MCF 10A (cell line): ENCODE measurements around the gene AGPAT4. TPM values are rescaled to one million over a fixed set of nuclear protein-coding genes. Genes with fewer than 3 reads are reported as not detected.

Source experiments
- BruUV-seq: library from RNA; stranded (reverse); fragments of 400-500 nt; replicated peaks from 2 replicates; lab custom pipeline; 2021; lab: Mats Ljungman, UMichigan
- CTCF ChIA-PET: fragments of 300-600 bp; sonication (Branson Sonifier 250); formaldehyde crosslinking; extraction: SDS; loops from one replicate; lab custom pipeline; 2021; ENCODE audit warnings: antibody characterized with exemption, inconsistent platforms; lab: Yijun Ruan, JAX
- POLR2A ChIA-PET: fragments of 300-600, 350-650 bp; sonication (Branson Sonifier 250); formaldehyde crosslinking; extraction: SDS; loops from one replicate; lab custom pipeline; 2020; ENCODE audit warnings: antibody characterized with exemption, inconsistent platforms; lab: Yijun Ruan, JAX
- DNase-seq: peaks from one replicate; pipeline ENCODE4 v3.0.0-alpha.2; 2018; ENCODE audit not compliant: unreplicated experiment
- H3K27ac Mint-ChIP-seq: one replicate; pipeline ENCODE4 v1.8.0; 2022; ENCODE audit warnings: mild to moderate bottlenecking, low read depth, mixed read lengths; ENCODE audit not compliant: unreplicated experiment
- H3K27me3 Mint-ChIP-seq: one replicate; pipeline ENCODE4 v1.8.0; 2022; ENCODE audit warnings: mixed read lengths; ENCODE audit not compliant: insufficient read depth, unreplicated experiment
- H3K36me3 Mint-ChIP-seq: one replicate; pipeline ENCODE4 v1.8.0; 2022; ENCODE audit warnings: mild to moderate bottlenecking, moderate library complexity, mixed read lengths; ENCODE audit not compliant: insufficient read depth, unreplicated experiment
- H3K4me1 Mint-ChIP-seq: one replicate; pipeline ENCODE4 v1.8.0; 2022; ENCODE audit warnings: mixed read lengths; ENCODE audit not compliant: insufficient read depth, unreplicated experiment
- H3K4me3 Mint-ChIP-seq: one replicate; pipeline ENCODE4 v1.8.0; 2022; ENCODE audit warnings: mild to moderate bottlenecking, moderate library complexity, mixed read lengths; ENCODE audit not compliant: unreplicated experiment
- H3K9me3 Mint-ChIP-seq: one replicate; pipeline ENCODE4 v1.8.0; 2022; ENCODE audit warnings: mixed read lengths; ENCODE audit not compliant: unreplicated experiment
- CTCF ChIP-seq: fragments of 200-600 bp; IDR thresholded peaks from one replicate; pipeline ENCODE4 v1.8.0; 2022; ENCODE audit warnings: antibody characterized with exemption, mild to moderate bottlenecking; ENCODE audit not compliant: unreplicated experiment
- intact Hi-C: fragments of 100-400 bp; cut with micrococcal nuclease; formaldehyde crosslinking; loops from 2 replicates; pipeline ENCODE4 v1.14.1; 2022
- total RNA-seq: library from RNA; stranded (reverse); gene quantifications from 2 replicates; pipeline ENCODE4 v1.2.3, GENCODE V29; 2022

The AGPAT4 gene
- total RNA-seq, 1 experiment from 2014 or later = 5.6 TPM

GRCh38 chr6:161256407-161256806 is 17.5 kb downstream of the AGPAT4 start:
- Mint-ChIP-seq H3K4me3 (no peak overlapping the region), H3K9me3 (no peaks in the 10 kb centered on the region), H3K4me1 (peaks cover 8% of the 10 kb centered on the region), H3K27me3 (no peaks in the 10 kb centered on the region), H3K27ac (no peak overlapping the region), H3K36me3 (no peaks in the 10 kb centered on the region)
- no peak for TF ChIP-seq CTCF
- no peak for DNase-seq
- BruUV-seq = no TSS peak
- intact Hi-C loops = no loop called here
- ChIA-PET POLR2A (interaction anchor here (1.6 kb wide), 1 partner anchor 13 kb away, joined by 3 read pairs; no protein-coding TSS in a partner anchor), CTCF (no interaction called here)

- Mint-ChIP-seq H3K27me3 (no peaks in the 10 kb centered on the region), H3K4me3 (no peak overlapping the region), H3K27ac (no peak overlapping the region), H3K9me3 (no peaks in the 10 kb centered on the region), H3K36me3 (no peaks in the 10 kb centered on the region), H3K4me1 (peaks cover 8% of the 10 kb centered on the region)
- no peak for DNase-seq
- TF ChIP-seq CTCF = no peak
- BruUV-seq = no TSS peak
- CTCF ChIA-PET = interaction anchor here (0.6 kb wide), 1 partner anchor 9 kb away, joined by 3 read pairs; no protein-coding TSS in a partner anchor
- intact Hi-C loops = no loop called here
- POLR2A ChIA-PET = interaction anchor here (1.6 kb wide), 1 partner anchor 12 kb away, joined by 3 read pairs; no protein-coding TSS in a partner anchor
Measured at GRCh38 chr6:161255518-161255917, 18.3 kb downstream of the AGPAT4 start.

GRCh38 chr6:161254464-161255253 is 19.2 kb downstream of the AGPAT4 start:
- DNase-seq = no peak
- Mint-ChIP-seq H3K4me1 (peaks cover 8% of the 10 kb centered on the region), H3K36me3 (no peaks in the 10 kb centered on the region), H3K4me3 (no peak overlapping the region), H3K9me3 (no peaks in the 10 kb centered on the region), H3K27ac (no peak overlapping the region), H3K27me3 (no peaks in the 10 kb centered on the region)
- CTCF ChIA-PET = interaction anchor here (0.6 to 0.7 kb wide), 2 partner anchors 682 to 1049 kb away, joined by 3 read pairs; no protein-coding TSS in a partner anchor
- BruUV-seq = no TSS peak
- intact Hi-C loops = no loop called here
- POLR2A ChIA-PET = interaction anchor here (0.6 to 0.8 kb wide), 2 partner anchors 20 to 114 kb away, joined by 3 read pairs; partner anchors contain the start of gene AGPAT4
- no peak for TF ChIP-seq CTCF

GRCh38 chr6:161254126-161254463 is 19.8 kb downstream of the AGPAT4 start:
- BruUV-seq = no TSS peak
- H3K27ac Mint-ChIP-seq = no peak overlapping the region
- no peaks in the 10 kb centered on the region for H3K36me3 Mint-ChIP-seq
- H3K4me3 Mint-ChIP-seq = no peak overlapping the region
- no peaks in the 10 kb centered on the region for H3K27me3 Mint-ChIP-seq
- no peak for DNase-seq
- H3K4me1 Mint-ChIP-seq = peaks cover 8% of the 10 kb centered on the region
- intact Hi-C loops = no loop called here
- ChIA-PET POLR2A (interaction anchor here (0.6 to 0.8 kb wide), 2 partner anchors 20 to 114 kb away, joined by 3 read pairs; partner anchors contain the start of gene AGPAT4), CTCF (interaction anchor here (0.6 to 1.2 kb wide), 3 partner anchors 117 to 1050 kb away, joined by 3 read pairs; no protein-coding TSS in a partner anchor)
- no peak for TF ChIP-seq CTCF
- no peaks in the 10 kb centered on the region for H3K9me3 Mint-ChIP-seq
